Endothelial cell of umbilical vein (primary cell): ENCODE results near the gene AZGP1. TPM values are rescaled to one million over a fixed set of nuclear protein-coding genes. Genes with fewer than 3 reads are reported as not detected.

Experiments used
- BruUV-seq: library from RNA; stranded (reverse); fragments of 400-500 nt; replicated peaks from 2 replicates; lab custom pipeline; 2021; lab: Mats Ljungman, UMichigan
- CTCF ChIA-PET: fragments of 300-600, 350-600 bp; sonication (Branson Sonifier 250); formaldehyde crosslinking; loops from one replicate; lab custom pipeline; 2021; ENCODE audit warnings: antibody characterized with exemption, inconsistent platforms; lab: Charles Lee
- POLR2A ChIA-PET: fragments of 300-600, 350-600 bp; sonication (Branson Sonifier 250); formaldehyde crosslinking; loops from one replicate; lab custom pipeline; 2021; ENCODE audit warnings: antibody characterized with exemption, inconsistent platforms; lab: Charles Lee
- DNase-seq: peaks from one replicate; pipeline ENCODE4 v3.0.0-alpha.2; 2011; ENCODE audit warnings: low read depth, low spot score
- FAIRE-seq: peaks from 2 replicates; lab custom pipeline; 2011; peaks lifted over from hg19 to GRCh38; lab: Jason Lieb, UNC
- H2AFZ ChIP-seq: 2 replicates; pipeline ENCODE4 v1.6.0; 2012; ENCODE audit warnings: low read depth, low read length, control low read depth, inconsistent platforms
- H3K27ac ChIP-seq: 2 replicates; pipeline ENCODE4 v1.5.1; 2011; ENCODE audit warnings: low read depth, mild to moderate bottlenecking, control low read depth, low read length, moderate library complexity; ENCODE audit not compliant: insufficient read depth
- H3K27me3 ChIP-seq, 2 experiments: 2 replicates each; pipeline versions ENCODE4 v1.6.0 to v1.6.1; 2011; ENCODE audit warnings: low read length in 2 of 2, mixed read lengths in 1 of 2; ENCODE audit not compliant: control insufficient read depth in 2 of 2, insufficient read depth in 2 of 2
- H3K36me3 ChIP-seq, 2 experiments: 2 replicates in 1 of 2; 3 replicates in 1 of 2; pipeline ENCODE4 v1.5.1; 2011; ENCODE audit warnings: low read length in 2 of 2, mild to moderate bottlenecking in 1 of 2, moderate library complexity in 1 of 2; ENCODE audit not compliant: control insufficient read depth in 2 of 2, insufficient read depth in 2 of 2; ENCODE audit errors: extremely low read depth in 1 of 2
- H3K4me1 ChIP-seq: 3 replicates; pipeline ENCODE4 v1.5.1; 2011; ENCODE audit warnings: mild to moderate bottlenecking, low read length; ENCODE audit not compliant: control insufficient read depth, insufficient read depth; ENCODE audit errors: extremely low read depth
- H3K4me2 ChIP-seq: 2 replicates; pipeline ENCODE4 v1.6.1; 2011; ENCODE audit warnings: low read length, control low read depth, mixed read lengths; ENCODE audit not compliant: insufficient read depth
- H3K4me3 ChIP-seq, 3 experiments: fragments of 200-600 bp in 1 of 3; sonication (generic), shearing (Covaris generic) in 1 of 3; replicated peaks in 1 of 3; 2 replicates each; pipeline ENCODE4 v1.5.1; 2011 to 2016; ENCODE audit warnings: control low read depth in 3 of 3, low read length in 3 of 3, mild to moderate bottlenecking in 2 of 3, inconsistent platforms in 1 of 3, low read depth in 1 of 3, moderate library complexity in 1 of 3; ENCODE audit not compliant: insufficient read depth in 1 of 3
- H3K79me2 ChIP-seq: 2 replicates; pipeline ENCODE4 v1.6.0; 2012; ENCODE audit warnings: low read length, inconsistent platforms; ENCODE audit not compliant: control insufficient read depth, insufficient read depth
- H3K9ac ChIP-seq: replicated peaks from 2 replicates; pipeline ENCODE3; 2011; ENCODE audit warnings: low read length, control low read depth; ENCODE audit not compliant: insufficient read depth; ENCODE audit errors: extremely low read depth
- H3K9me1 ChIP-seq: replicated peaks from 3 replicates; pipeline ENCODE4 v1.6.0; 2011; ENCODE audit warnings: mild to moderate bottlenecking, low read length; ENCODE audit not compliant: control insufficient read depth, insufficient read depth; ENCODE audit errors: extremely low read depth
- H3K9me3 ChIP-seq: replicated peaks from 2 replicates; pipeline ENCODE4 v1.5.1; 2012; ENCODE audit warnings: low read length, inconsistent platforms; ENCODE audit not compliant: control insufficient read depth, insufficient read depth
- H4K20me1 ChIP-seq: replicated peaks from 2 replicates; pipeline ENCODE3; 2011; ENCODE audit warnings: mild to moderate bottlenecking, low read length; ENCODE audit not compliant: control insufficient read depth, insufficient read depth; ENCODE audit errors: extremely low read depth
- CTCF ChIP-seq, 2 donors: IDR thresholded peaks; 1 replicate in 1 of 2; 2 replicates in 1 of 2; pipeline ENCODE4 v1.5.1; 2011; ENCODE audit warnings: low read length in 2 of 2, mild to moderate bottlenecking in 2 of 2, moderate library complexity in 2 of 2, control low read depth in 1 of 2, inconsistent platforms in 1 of 2, low read depth in 1 of 2; ENCODE audit not compliant: insufficient read depth in 1 of 2; ENCODE audit errors: extremely low read depth in 1 of 2
- GATA2 ChIP-seq: IDR thresholded peaks from 2 replicates; pipeline ENCODE4 v1.7.0; 2011; ENCODE audit warnings: low read depth, mild to moderate bottlenecking, moderate library complexity, mixed read lengths, low read length; ENCODE audit not compliant: insufficient read length, insufficient read depth
- POLR2A ChIP-seq: IDR thresholded peaks from 2 replicates; pipeline ENCODE4 v1.6.1; 2012; ENCODE audit warnings: low read depth, mild to moderate bottlenecking, control low read depth, low read length
- POLR2AphosphoS5 ChIP-seq: IDR thresholded peaks from 2 replicates; pipeline ENCODE4 v1.6.1; 2012; ENCODE audit warnings: low read depth, mild to moderate bottlenecking, control low read depth, low read length, moderate library complexity; ENCODE audit not compliant: insufficient read depth
- dilution Hi-C: fragments of 300-500 bp; cut with MboI; formaldehyde crosslinking; loops from one replicate; pipeline ENCODE4 v1.15.0; 2019; ENCODE audit warnings: low sequenced_read_pairs; ENCODE audit not compliant: extremely low pct_ligation_motif_present
- intact Hi-C: fragments of 100-400 bp; cut with micrococcal nuclease; formaldehyde crosslinking; loops from one replicate; pipeline ENCODE4 v1.10.0; 2022
- polyA plus RNA-seq, 4 experiments: library from polyadenylated mRNA; depleted of rRNA in 3 of 4; stranded (reverse) in 3 of 4; unstranded in 1 of 4; fragments of >200 nt; gene quantifications; 2 replicates each; pipeline versions ENCODE4 v1.2.1 to v1.2.3, GENCODE V29; 2011 to 2012; ENCODE audit warnings: missing spikeins in 1 of 4
- small RNA-seq: library from RNA; depleted of rRNA; stranded (forward); fragments of <200 nt; gene quantifications from one replicate; pipeline ENCODE3, GENCODE V24; 2012; ENCODE audit warnings: low replicate concordance, low read depth; ENCODE audit not compliant: insufficient read depth, insufficient read length
- total RNA-seq: library from RNA; stranded (reverse); gene quantifications from 2 replicates; pipeline ENCODE4 v1.2.3, GENCODE V29; 2021

The AZGP1 gene
- total and polyA plus RNA-seq, 2 donors (not counting 3 experiments of a cell fraction or from before 2014, with no cell fraction given): not detected

DNA sequence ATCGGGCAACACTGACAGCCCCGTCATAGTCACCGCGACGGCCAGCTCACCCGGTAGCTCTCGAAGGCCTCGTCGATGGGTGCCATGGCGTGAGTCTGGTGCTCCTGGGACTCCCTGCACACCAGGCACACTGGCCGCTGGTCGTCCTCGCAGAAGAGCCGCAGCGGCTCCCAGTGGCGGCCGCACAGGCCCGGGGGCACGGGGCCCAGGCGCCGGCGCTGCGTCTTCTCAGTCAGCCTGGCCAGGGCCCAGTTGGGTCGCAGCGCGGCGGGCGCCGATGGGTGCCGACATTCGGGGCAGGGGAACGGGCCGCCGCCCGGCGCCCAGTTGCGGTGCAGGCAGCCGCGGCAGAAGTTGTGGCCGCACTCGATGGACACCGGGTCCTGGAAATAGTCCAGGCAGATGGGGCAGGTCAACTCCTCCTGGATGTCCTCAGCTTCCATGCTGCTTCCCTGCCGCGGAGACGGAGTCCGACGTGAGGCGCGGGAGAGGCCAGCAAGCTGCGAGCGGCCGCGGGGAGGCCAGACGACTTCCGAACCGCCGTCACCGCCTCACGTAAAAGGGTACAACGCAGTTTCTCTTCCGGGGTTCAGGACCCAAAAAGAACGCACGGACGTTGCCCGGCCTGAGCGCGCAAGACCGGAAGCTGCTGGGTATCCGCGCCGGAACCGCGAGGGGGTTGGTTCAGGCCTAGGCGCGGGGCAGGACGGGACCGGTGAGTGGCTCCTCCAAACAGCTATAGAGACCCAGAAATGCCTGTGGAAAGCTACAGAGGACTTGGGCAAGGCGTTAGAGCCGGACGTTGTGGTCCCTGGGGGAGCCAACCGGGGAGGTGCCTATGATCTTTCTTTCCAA is 56.6 kb downstream of the AZGP1 start, which contains the start of gene TRIM4:
TSS of gene TRIM4 (minus strand) at position 572 of the 855 bp plus-strand sequence. CDS start at position 443, 129 bp downstream.
- POLR2A ChIA-PET: interaction anchor here (0.7 to 1.4 kb wide), 5 partner anchors 10 to 305 kb away, joined by 3 to 7 read pairs (median 3); partner anchors contain the start of gene GJC3
- no peak for TF ChIP-seq GATA2
- TF ChIP-seq POLR2A: peak; percentile 77
- peak; percentile 91 for TF ChIP-seq POLR2AphosphoS5
- TF ChIP-seq CTCF (IDR thresholded peaks at IDR 0.05; ENCODE audit: extremely low read depth in 1 of 2, insufficient read depth in 1 of 2, low read depth in 1 of 2, low read length in 2 of 2): peak; percentile 13 to 42
- Histone ChIP-seq H3K79me2 (peaks cover 40% of the 10 kb centered on the region), H4K20me1 (no peaks in the 10 kb centered on the region), H3K9me1 (no peaks in the 10 kb centered on the region), H3K36me3 (peaks cover 0 to 3% of the 10 kb centered on the region in 2 experiments), H3K27me3 (no peaks in the 10 kb centered on the region), H3K4me2 (peak within 1 kb of the TSS; percentile 93), H3K9me3 (no peaks in the 10 kb centered on the region), H3K27ac (peak within 1 kb of the TSS; percentile 63), H3K4me3 (peak within 1 kb of the TSS; percentile 51 to 84 (median 58)), H2AFZ (peak within 1 kb of the TSS; percentile 91), H3K9ac (peak within 1 kb of the TSS; percentile 71), H3K4me1 (peaks cover 17% of the 10 kb centered on the region)
- dilution Hi-C loops: no loop called here
- FAIRE-seq (peak; percentile 96), DNase-seq (peak; percentile 90)
- CTCF ChIA-PET: interaction anchor here (0.5 to 8.8 kb wide), 9 partner anchors 9 to 838 kb away, joined by 3 to 153 read pairs (median 5); partner anchors contain the start of gene GJC3
- BruUV-seq: TSS peak; percentile 69
- intact Hi-C loops: loop anchor here (10.0 kb wide), 1 partner anchor 166 kb away; the partner anchor contains the start of genes COPS6 and ZNF3

Small RNAs within 50 kb of the gene (small RNA-seq; reads per million reads assigned to genes)
- gene RF00019: not detected
- gene RF00561: not detected

Other genes starting within 250 kb of the AZGP1 start
- not detected in 2 replicates for gene CYP3A7, start 240.8 kb downstream of the AZGP1 start, total RNA-seq
- gene CYP3A7, start 240.8 kb downstream of the AZGP1 start, polyA plus RNA-seq: not detected in 2 replicates
- not detected in 2 replicates for gene CYP3A4, start 191.8 kb downstream of the AZGP1 start, total RNA-seq
- not detected in 2 replicates for gene CYP3A4, start 191.8 kb downstream of the AZGP1 start, polyA plus RNA-seq
- not detected in 2 replicates for gene CYP3A43, start 148.0 kb downstream of the AZGP1 start, total RNA-seq
- gene CYP3A43, start 148.0 kb downstream of the AZGP1 start, polyA plus RNA-seq: not detected in 2 replicates
- 0.51 TPM in 1 of 2 replicates, not detected in the other for gene OR2AE1, start 99.0 kb downstream of the AZGP1 start, total RNA-seq
- 0.13 and 0.18 TPM in 2 replicates for gene OR2AE1, start 99.0 kb downstream of the AZGP1 start, polyA plus RNA-seq
- 19.1 and 22.1 TPM in 2 replicates for gene TRIM4, start 56.5 kb downstream of the AZGP1 start, total RNA-seq
- 10.3 and 13.0 TPM in 2 replicates for gene TRIM4, start 56.5 kb downstream of the AZGP1 start, polyA plus RNA-seq
- not detected in 2 replicates for gene GJC3, start 46.4 kb downstream of the AZGP1 start, total RNA-seq
- 0.28 and 0.33 TPM in 2 replicates for gene GJC3, start 46.4 kb downstream of the AZGP1 start, polyA plus RNA-seq
- 52.8 and 57.8 TPM in 2 replicates for gene ZKSCAN1, start 39.6 kb upstream of the AZGP1 start, total RNA-seq
- 9.4 and 12.3 TPM in 2 replicates for gene ZKSCAN1, start 39.6 kb upstream of the AZGP1 start, polyA plus RNA-seq
- 7.4 and 7.7 TPM in 2 replicates for gene ZSCAN21, start 73.7 kb upstream of the AZGP1 start, total RNA-seq
- 6.5 and 7.7 TPM in 2 replicates for gene ZSCAN21, start 73.7 kb upstream of the AZGP1 start, polyA plus RNA-seq
- gene ZNF3, start 105.7 kb upstream of the AZGP1 start, total RNA-seq: 30.9 and 31.1 TPM in 2 replicates
- gene ZNF3, start 105.7 kb upstream of the AZGP1 start, polyA plus RNA-seq: 20.1 and 21.8 TPM in 2 replicates
- gene COPS6, start 112.9 kb upstream of the AZGP1 start, total RNA-seq: 168 and 188 TPM in 2 replicates
- gene COPS6, start 112.9 kb upstream of the AZGP1 start, polyA plus RNA-seq: 251 and 268 TPM in 2 replicates
- 183 and 187 TPM in 2 replicates for gene MCM7, start 125.4 kb upstream of the AZGP1 start, total RNA-seq
- 145 and 156 TPM in 2 replicates for gene MCM7, start 125.4 kb upstream of the AZGP1 start, polyA plus RNA-seq
- 20.5 and 22.7 TPM in 2 replicates for gene AP4M1, start 125.6 kb upstream of the AZGP1 start, total RNA-seq
- 27.4 and 31.4 TPM in 2 replicates for gene AP4M1, start 125.6 kb upstream of the AZGP1 start, polyA plus RNA-seq
- 64.6 and 67.3 TPM in 2 replicates for gene TAF6, start 143.3 kb upstream of the AZGP1 start, total RNA-seq
- gene TAF6, start 143.3 kb upstream of the AZGP1 start, polyA plus RNA-seq: 32.7 and 34.1 TPM in 2 replicates
- gene CNPY4, start 143.6 kb upstream of the AZGP1 start, total RNA-seq: 18.0 and 33.7 TPM in 2 replicates
- 22.6 and 28.6 TPM in 2 replicates for gene CNPY4, start 143.6 kb upstream of the AZGP1 start, polyA plus RNA-seq
- gene MBLAC1, start 150.9 kb upstream of the AZGP1 start, total RNA-seq: 1.3 and 1.8 TPM in 2 replicates
- 1.8 and 2.1 TPM in 2 replicates for gene MBLAC1, start 150.9 kb upstream of the AZGP1 start, polyA plus RNA-seq
- gene LAMTOR4, start 172.9 kb upstream of the AZGP1 start, total RNA-seq: 139 and 140 TPM in 2 replicates
- gene LAMTOR4, start 172.9 kb upstream of the AZGP1 start, polyA plus RNA-seq: 492 and 520 TPM in 2 replicates
- 23.0 and 24.0 TPM in 2 replicates for gene TRAPPC14, start 182.7 kb upstream of the AZGP1 start, total RNA-seq
- 13.3 and 15.6 TPM in 2 replicates for gene TRAPPC14, start 182.7 kb upstream of the AZGP1 start, polyA plus RNA-seq
- 6.6 and 7.9 TPM in 2 replicates for gene GAL3ST4, start 192.6 kb upstream of the AZGP1 start, total RNA-seq
- gene GAL3ST4, start 192.6 kb upstream of the AZGP1 start, polyA plus RNA-seq: 14.6 and 16.7 TPM in 2 replicates
- gene GPC2, start 201.3 kb upstream of the AZGP1 start, total RNA-seq: 17.5 and 20.9 TPM in 2 replicates
- 9.2 and 10.7 TPM in 2 replicates for gene GPC2, start 201.3 kb upstream of the AZGP1 start, polyA plus RNA-seq
- gene STAG3, start 201.9 kb upstream of the AZGP1 start, total RNA-seq: 0.55 and 1.4 TPM in 2 replicates
- gene STAG3, start 201.9 kb upstream of the AZGP1 start, polyA plus RNA-seq: 0.29 and 0.40 TPM in 2 replicates
- 0.80 TPM in 1 of 2 replicates, not detected in the other for gene PVRIG, start 243.9 kb upstream of the AZGP1 start, total RNA-seq
- not detected in 2 replicates for gene PVRIG, start 243.9 kb upstream of the AZGP1 start, polyA plus RNA-seq